ENCODE data around the gene FAM98C.
"Not testable (repeated sequence)": the region's sequence is repeated elsewhere in the genome, so short reads cannot be mapped to it uniquely, and the experiment has no call there.

- TF ChIP-seq CTCF, EZH2phosphoT487 (IDR thresholded peaks at IDR 0.05; ENCODE audit: low read length): not testable (repeated sequence)
Measured at GRCh38 chr19:38410407-38410806, 7.5 kb downstream of the FAM98C start.

Data from MM.1S (cell line).